HepG2 (cell line): Measurements from ENCODE around the gene FYB2. TPM values are rescaled to one million over a fixed set of nuclear protein-coding genes. Genes with fewer than 3 reads are reported as not detected.

ENCODE experiments used
- AGO1 ChIP-seq: fragments of 200-400 bp; formaldehyde crosslinking; IDR thresholded peaks from 2 replicates; pipeline ENCODE4 v1.6.1; 2017; ENCODE audit warnings: mild to moderate bottlenecking, low read depth, low read length, moderate library complexity; ENCODE audit not compliant: poor library complexity, severe bottlenecking
- FOXA1 ChIP-seq, 2 experiments: fragments of 450-650 bp in 1 of 2; sonication (generic) in 1 of 2; formaldehyde crosslinking in 1 of 2; IDR thresholded peaks; 2 replicates each; pipeline versions ENCODE4 v1.4.0 to v1.6.1; 2016 to 2020; ENCODE audit warnings: missing genetic modification reagents in 1 of 2
- GFI1 ChIP-seq: sonication (generic); formaldehyde crosslinking; IDR thresholded peaks from 2 replicates; pipeline ENCODE4 v1.5.0; 2020; ENCODE audit warnings: missing genetic modification reagents, mild to moderate bottlenecking, borderline replicate concordance
- GLMP ChIP-seq: sonication (generic); formaldehyde crosslinking; IDR thresholded peaks from 2 replicates; pipeline ENCODE4 v1.9.0; 2021; ENCODE audit warnings: missing genetic modification reagents, mild to moderate bottlenecking, borderline replicate concordance
- KDM6A ChIP-seq: IDR thresholded peaks from 2 replicates; pipeline ENCODE4 v1.6.1; 2016; ENCODE audit warnings: low read depth
- MIXL1 ChIP-seq: IDR thresholded peaks from 2 replicates; pipeline ENCODE4 v1.6.1; 2016
- MTA1 ChIP-seq: sonication (generic); formaldehyde crosslinking; IDR thresholded peaks from 2 replicates; pipeline ENCODE4 v1.4.0; 2020; ENCODE audit warnings: missing genetic modification reagents, mild to moderate bottlenecking, borderline replicate concordance
- MTF2 ChIP-seq: sonication (generic); formaldehyde crosslinking; IDR thresholded peaks from 2 replicates; pipeline ENCODE4 v1.5.0; 2020; ENCODE audit warnings: missing genetic modification reagents, borderline replicate concordance
- NR1H2 ChIP-seq: sonication (generic); formaldehyde crosslinking; IDR thresholded peaks from 2 replicates; pipeline ENCODE4 v1.8.1; 2022; ENCODE audit warnings: low read depth, missing genetic modification reagents, borderline replicate concordance
- NRL ChIP-seq: sonication (generic); formaldehyde crosslinking; IDR thresholded peaks from 2 replicates; pipeline ENCODE4 v1.5.0; 2020; ENCODE audit warnings: missing genetic modification reagents, mild to moderate bottlenecking, moderate library complexity, borderline replicate concordance
- PAXIP1 ChIP-seq: sonication (generic); formaldehyde crosslinking; conservative IDR thresholded peaks from 2 replicates; pipeline ENCODE4 v1.4.0; 2020; ENCODE audit warnings: mild to moderate bottlenecking, missing genetic modification reagents, moderate library complexity
- REST ChIP-seq, 2 experiments: IDR thresholded peaks; 2 replicates each; pipeline ENCODE4 v1.6.1; 2011 to 2012; ENCODE audit warnings: low read length in 2 of 2, borderline replicate concordance in 1 of 2, low read depth in 1 of 2, mild to moderate bottlenecking in 1 of 2, moderate library complexity in 1 of 2
- RXRA ChIP-seq: sonication (generic); formaldehyde crosslinking; IDR thresholded peaks from 2 replicates; pipeline ENCODE4 v1.5.1; 2020; ENCODE audit warnings: missing genetic modification reagents
- RXRB ChIP-seq: IDR thresholded peaks from 2 replicates; pipeline ENCODE4 v1.6.1; 2016; ENCODE audit warnings: borderline replicate concordance, missing genetic modification reagents, missing compliant biosample characterization
- SRSF1 ChIP-seq: fragments of 200-400 bp; formaldehyde crosslinking; optimal IDR thresholded peaks from 2 replicates; pipeline ENCODE3; 2017; ENCODE audit warnings: mild to moderate bottlenecking, low read depth, low read length, moderate library complexity
- ZBTB44 ChIP-seq: sonication (generic); formaldehyde crosslinking; IDR thresholded peaks from 2 replicates; pipeline ENCODE4 v1.4.0; 2020; ENCODE audit warnings: missing genetic modification reagents
- ZC3H13 ChIP-seq: sonication (generic); formaldehyde crosslinking; IDR thresholded peaks from 2 replicates; pipeline ENCODE4 v1.8.1; 2023; ENCODE audit warnings: mild to moderate bottlenecking, missing genetic modification reagents, moderate library complexity
- ZNF12 ChIP-seq: sonication (generic); formaldehyde crosslinking; IDR thresholded peaks from 2 replicates; pipeline ENCODE4 v1.5.0; 2020; ENCODE audit warnings: missing genetic modification reagents
- ZNF354B ChIP-seq: sonication (generic); formaldehyde crosslinking; IDR thresholded peaks from 2 replicates; pipeline ENCODE4 v1.8.0; 2022; ENCODE audit warnings: mild to moderate bottlenecking, missing genetic modification reagents
- ZNF615 ChIP-seq: sonication (generic); formaldehyde crosslinking; IDR thresholded peaks from 2 replicates; pipeline ENCODE4 v1.5.0; 2020; ENCODE audit warnings: mild to moderate bottlenecking, missing genetic modification reagents, borderline replicate concordance
- ZNF629 ChIP-seq: sonication (generic); formaldehyde crosslinking; conservative IDR thresholded peaks from 2 replicates; pipeline ENCODE4 v1.5.0; 2020; ENCODE audit warnings: missing genetic modification reagents
- polyA plus RNA-seq, 8 experiments: library from polyadenylated mRNA; depleted of rRNA in 3 of 8; stranded (reverse) in 7 of 8; unstranded in 1 of 8; fragments of >200 nt; fragmentation: Illumina TruSeq in 4 of 8; extraction: Trizol in 4 of 8; gene quantifications; 2 replicates each; pipeline versions ENCODE4 v1.2.1 to v1.2.3, GENCODE V29; 2011 to 2016; ENCODE audit warnings: low read depth in 4 of 8, missing spikeins in 1 of 8, mixed read lengths in 1 of 8; ENCODE audit not compliant: insufficient read depth in 1 of 8
- total RNA-seq, 5 experiments: library from RNA; depleted of rRNA; stranded (reverse); fragments of >200 nt; fragmentation: Illumina TruSeq; extraction: Trizol; gene quantifications; 2 replicates each; pipeline ENCODE4 v1.2.3, GENCODE V29; 2016; ENCODE audit warnings: low read depth in 1 of 5

The FYB2 gene
- total and polyA plus RNA-seq, 2 of the 13 experiments (the other 11 are each of a cell fraction or from before 2014, with no cell fraction given): 1.2 to 2.7 TPM

- TF ChIP-seq PAXIP1 (CRISPR knock-in tag) (peak; percentile 27; the same call in 1 of the 2 replicates), SRSF1 (no peak), ZBTB44 (CRISPR knock-in tag) (no peak), FOXA1 (IDR thresholded peaks at IDR 0.05) (no peak), FOXA1 (CRISPR knock-in tag; IDR thresholded peaks at IDR 0.05) (no peak), ZNF615 (CRISPR knock-in tag) (no peak), RXRB (CRISPR knock-in tag) (peak; percentile 77), MTA1 (CRISPR knock-in tag) (no peak), REST (IDR thresholded peaks at IDR 0.05; ENCODE audit: borderline replicate concordance in 1 of 2, low read depth in 1 of 2, low read length in 2 of 2) (no peak), GFI1 (CRISPR knock-in tag) (no peak), ZC3H13 (CRISPR knock-in tag) (no peak), RXRA (no peak), MIXL1 (peak; percentile 30; the same call in 1 of the 2 replicates), MTF2 (CRISPR knock-in tag) (no peak), ZNF12 (CRISPR knock-in tag) (no peak), ZNF354B (CRISPR knock-in tag) (no peak), AGO1 (no peak), GLMP (CRISPR knock-in tag) (no peak), ZNF629 (CRISPR knock-in tag) (peak; percentile 47), NRL (CRISPR knock-in tag) (no peak), KDM6A (CRISPR knock-in tag) (no peak), NR1H2 (CRISPR knock-in tag) (no peak)
These were observed 37.0 kb upstream of the FYB2 start (continued) for GRCh38 chr1:56856186-56856585.
